ENCODE measurements around the gene SLC12A5. TPM values are rescaled to one million over a fixed set of nuclear protein-coding genes. Genes with fewer than 3 reads are reported as not detected.
A peak's percentile ranks its signal among the peaks of the same experiment; 100 is the strongest.

SLC12A5 gene
- total and polyA plus RNA-seq, 8 donors, result 0.93 to 6.2 (median 3.4) TPM; not detected in 4

DNA sequence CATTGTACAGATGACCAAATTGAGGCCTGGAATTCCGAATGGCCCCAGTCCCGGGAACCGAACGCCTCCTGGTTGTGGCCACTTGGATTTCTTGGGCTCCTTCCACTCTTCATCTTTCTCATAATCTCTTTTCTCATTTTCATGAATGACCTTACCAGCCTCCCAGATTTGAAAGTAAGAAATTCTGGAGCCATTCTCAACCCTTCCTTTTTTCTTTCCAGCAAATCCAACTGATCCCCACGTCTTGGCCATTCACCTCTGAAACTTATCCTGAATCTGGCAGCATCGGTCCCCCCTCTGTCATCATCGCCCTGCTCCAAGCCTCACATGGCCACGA, 5.9 kb upstream of the SLC12A5 start:
- Histone ChIP-seq H3K27me3 (peaks cover 13 to 100% (median 52%) of the 10 kb centered on the region in 3 donors), H3K4me3 (no peak overlapping the region), H3K9me3 (no peaks in the 10 kb centered on the region), H3K4me1 (peaks cover 13 to 21% (median 20%) of the 10 kb centered on the region in 4 donors), H3K27ac (no peak overlapping the region), H3K36me3 (no peaks in the 10 kb centered on the region)
- no peak for TF ChIP-seq POLR2AphosphoS5 (IDR thresholded peaks at IDR 0.05)
- TF ChIP-seq, protein P1, sequence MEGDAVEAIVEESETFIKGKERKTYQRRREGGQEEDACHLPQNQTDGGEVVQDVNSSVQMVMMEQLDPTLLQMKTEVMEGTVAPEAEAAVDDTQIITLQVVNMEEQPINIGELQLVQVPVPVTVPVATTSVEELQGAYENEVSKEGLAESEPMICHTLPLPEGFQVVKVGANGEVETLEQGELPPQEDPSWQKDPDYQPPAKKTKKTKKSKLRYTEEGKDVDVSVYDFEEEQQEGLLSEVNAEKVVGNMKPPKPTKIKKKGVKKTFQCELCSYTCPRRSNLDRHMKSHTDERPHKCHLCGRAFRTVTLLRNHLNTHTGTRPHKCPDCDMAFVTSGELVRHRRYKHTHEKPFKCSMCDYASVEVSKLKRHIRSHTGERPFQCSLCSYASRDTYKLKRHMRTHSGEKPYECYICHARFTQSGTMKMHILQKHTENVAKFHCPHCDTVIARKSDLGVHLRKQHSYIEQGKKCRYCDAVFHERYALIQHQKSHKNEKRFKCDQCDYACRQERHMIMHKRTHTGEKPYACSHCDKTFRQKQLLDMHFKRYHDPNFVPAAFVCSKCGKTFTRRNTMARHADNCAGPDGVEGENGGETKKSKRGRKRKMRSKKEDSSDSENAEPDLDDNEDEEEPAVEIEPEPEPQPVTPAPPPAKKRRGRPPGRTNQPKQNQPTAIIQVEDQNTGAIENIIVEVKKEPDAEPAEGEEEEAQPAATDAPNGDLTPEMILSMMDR (IDR thresholded peaks at IDR 0.05), result peak in 1 of 7 experiments; percentile 0
- DNase-seq, result no peak
- intact Hi-C loops (cut with DNase I; ENCODE audit: low total_unique reads), result loop anchor here (10.0 kb wide), 2 partner anchors 152 to 332 kb away; no protein-coding TSS in a partner anchor
- WGBS, 5 donors, result 34 to 38% (median 35%) methylated on average over 8 of the region's 8 CpGs

DNA sequence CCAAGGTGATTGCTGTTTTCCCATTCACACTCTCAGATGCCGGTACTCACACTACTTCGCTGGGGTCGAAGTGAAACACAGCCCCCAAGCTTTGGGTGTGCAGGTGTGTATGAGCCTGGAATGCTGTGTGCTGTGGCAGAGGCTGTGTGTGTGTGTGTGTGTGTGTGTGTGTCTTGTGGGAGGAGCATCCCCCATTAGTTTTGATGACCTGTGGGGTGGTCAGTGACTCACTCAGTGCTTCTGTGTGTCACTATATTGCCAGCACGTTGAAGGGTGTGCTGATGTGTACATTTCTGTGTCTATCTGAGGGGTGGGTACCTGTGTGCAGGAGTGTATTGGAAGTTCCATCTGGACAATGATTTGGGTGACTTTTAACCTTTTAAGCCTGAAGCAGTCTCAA, 5.0 kb upstream of the SLC12A5 start:
- Histone ChIP-seq H3K4me1 (peaks cover 13 to 23% (median 20%) of the 10 kb centered on the region in 4 donors), H3K4me3 (no peak overlapping the region), H3K27ac (no peak overlapping the region), H3K27me3 (peaks cover 19 to 100% (median 61%) of the 10 kb centered on the region in 3 donors), H3K9me3 (peaks cover 0 to 4% (median 0%) of the 10 kb centered on the region in 4 donors), H3K36me3 (no peaks in the 10 kb centered on the region)
- TF ChIP-seq, protein P1 (IDR thresholded peaks at IDR 0.05), result no peak
- no peak for TF ChIP-seq EP300 (IDR thresholded peaks at IDR 0.05)
- TF ChIP-seq POLR2A (IDR thresholded peaks at IDR 0.05), result no peak
- no peak for TF ChIP-seq POLR2AphosphoS5 (IDR thresholded peaks at IDR 0.05)
- WGBS, 5 donors, result 56 to 72% (median 63%) methylated on average over 4 of the region's 4 CpGs
- DNase-seq, result no peak
- intact Hi-C loops (cut with DNase I; ENCODE audit: low total_unique reads), result loop anchor here (10.0 kb wide), 2 partner anchors 151 to 331 kb away; no protein-coding TSS in a partner anchor

DNA sequence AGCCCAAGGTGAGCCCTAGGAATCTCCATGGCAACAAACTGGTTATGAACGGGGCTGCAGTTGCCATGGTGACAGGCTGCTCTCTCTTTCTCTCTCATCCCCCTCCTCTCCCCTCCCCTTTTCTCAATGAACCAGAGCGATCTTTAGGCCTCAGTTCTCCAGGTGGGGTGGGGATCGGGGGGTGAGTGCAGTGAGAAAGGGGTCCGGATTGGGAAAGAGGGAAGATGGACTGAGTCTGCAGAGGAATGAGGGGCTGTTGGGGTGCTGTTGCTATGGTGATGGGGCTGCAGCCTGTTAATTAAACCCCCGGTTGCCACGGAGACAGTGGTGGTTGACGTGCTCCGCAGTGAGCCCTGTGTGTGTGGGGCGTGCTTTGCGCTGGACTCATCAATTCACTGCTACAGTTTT, 3.6 kb upstream of the SLC12A5 start:
- no peaks in the 10 kb centered on the region for H3K36me3 ChIP-seq
- 53 to 59% (median 55%) methylated on average over 10 of the region's 10 CpGs for WGBS, 5 donors
- H3K4me1 ChIP-seq, result peaks cover 13 to 29% (median 24%) of the 10 kb centered on the region in 4 donors
- H3K27me3 ChIP-seq, result peaks cover 21 to 100% (median 74%) of the 10 kb centered on the region in 3 donors
- intact Hi-C loops (cut with DNase I; ENCODE audit: low total_unique reads), result loop anchor here (10.0 kb wide), 2 partner anchors 149 to 329 kb away; no protein-coding TSS in a partner anchor
- H3K27ac ChIP-seq, result no peak overlapping the region
- no peak overlapping the region for H3K4me3 ChIP-seq
- TF ChIP-seq, protein P1 (IDR thresholded peaks at IDR 0.05), result no peak
- TF ChIP-seq EP300 (IDR thresholded peaks at IDR 0.05), result no peak
- no peak for TF ChIP-seq POLR2A (IDR thresholded peaks at IDR 0.05)
- no peak for TF ChIP-seq POLR2AphosphoS5 (IDR thresholded peaks at IDR 0.05)
- DNase-seq, result no peak
- H3K9me3 ChIP-seq, result peaks cover 0 to 9% (median 0%) of the 10 kb centered on the region in 4 donors

DNA sequence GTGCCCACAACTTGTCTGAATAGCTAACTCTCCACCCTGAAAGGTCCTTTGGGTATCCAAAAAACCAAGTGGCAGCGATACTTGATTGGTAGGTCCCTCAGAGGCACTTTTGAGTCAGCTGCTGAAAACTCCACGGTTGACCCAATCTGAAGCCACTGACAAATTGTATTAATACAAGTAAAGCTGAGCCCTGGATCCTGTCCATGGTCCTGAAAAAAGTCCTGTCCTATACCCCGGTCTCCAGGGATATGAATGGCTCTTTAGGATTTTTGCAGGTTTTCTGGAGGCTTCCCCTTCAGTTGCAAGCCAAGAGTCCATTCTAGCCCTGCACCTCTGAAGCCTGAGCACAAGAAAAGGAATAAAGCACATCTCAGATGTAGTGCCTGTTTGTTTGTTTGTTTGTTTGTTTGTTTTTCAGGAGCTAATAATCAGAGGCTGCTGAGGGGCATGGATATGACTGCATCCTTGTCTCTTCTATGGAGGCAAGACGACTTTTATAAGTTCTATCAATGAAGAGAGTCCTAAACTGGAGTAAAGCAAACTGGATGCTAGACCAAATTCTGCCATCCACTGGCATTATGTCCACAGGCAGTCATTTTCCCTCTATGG, 1.7 kb upstream of the SLC12A5 start:
- Histone ChIP-seq H3K36me3 (no peaks in the 10 kb centered on the region), H3K4me3 (no peak overlapping the region), H3K9me3 (peaks cover 0 to 9% (median 0%) of the 10 kb centered on the region in 4 donors), H3K4me1 (peaks cover 3 to 27% (median 20%) of the 10 kb centered on the region in 4 donors), H3K27me3 (peaks cover 23 to 100% (median 74%) of the 10 kb centered on the region in 3 donors), H3K27ac (no peak overlapping the region)
- TF ChIP-seq POLR2A (IDR thresholded peaks at IDR 0.05), result no peak
- no peak for TF ChIP-seq EP300 (IDR thresholded peaks at IDR 0.05)
- no peak for TF ChIP-seq POLR2AphosphoS5 (IDR thresholded peaks at IDR 0.05)
- TF ChIP-seq, protein P1 (IDR thresholded peaks at IDR 0.05), result no peak
- 7 to 22% (median 9%) methylated on average over 4 of the region's 4 CpGs for WGBS, 5 donors
- peak in 1 of 2 donors; percentile 79 for DNase-seq
- intact Hi-C loops (cut with DNase I; ENCODE audit: low total_unique reads), result loop anchor here (10.0 kb wide), 2 partner anchors 147 to 327 kb away; no protein-coding TSS in a partner anchor

Measured in stomach (tissue), 9 donors.